ENCODE data around the gene SLC1A7.

The SLC1A7 gene

DNA sequence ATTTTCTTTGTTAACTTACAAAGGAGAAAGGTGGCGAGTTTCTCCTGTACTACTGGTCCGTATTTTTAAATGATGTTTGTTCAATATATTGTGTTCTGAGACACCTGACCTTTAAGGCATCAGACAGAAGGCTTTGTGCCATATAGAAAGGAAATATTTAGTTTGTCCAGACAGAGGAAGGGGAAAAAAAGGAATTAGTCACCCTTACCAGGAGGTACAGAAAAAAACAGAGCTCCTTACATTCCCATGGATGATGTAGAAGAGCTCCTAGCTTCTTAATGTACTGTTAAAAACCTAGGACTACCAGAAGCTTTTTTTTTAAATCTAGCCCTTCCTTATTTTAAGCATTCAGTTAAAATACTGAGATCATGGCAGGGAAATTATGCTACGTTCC, 92.9 kb downstream of the SLC1A7 start:
- DNase-seq, result no peak

DNA sequence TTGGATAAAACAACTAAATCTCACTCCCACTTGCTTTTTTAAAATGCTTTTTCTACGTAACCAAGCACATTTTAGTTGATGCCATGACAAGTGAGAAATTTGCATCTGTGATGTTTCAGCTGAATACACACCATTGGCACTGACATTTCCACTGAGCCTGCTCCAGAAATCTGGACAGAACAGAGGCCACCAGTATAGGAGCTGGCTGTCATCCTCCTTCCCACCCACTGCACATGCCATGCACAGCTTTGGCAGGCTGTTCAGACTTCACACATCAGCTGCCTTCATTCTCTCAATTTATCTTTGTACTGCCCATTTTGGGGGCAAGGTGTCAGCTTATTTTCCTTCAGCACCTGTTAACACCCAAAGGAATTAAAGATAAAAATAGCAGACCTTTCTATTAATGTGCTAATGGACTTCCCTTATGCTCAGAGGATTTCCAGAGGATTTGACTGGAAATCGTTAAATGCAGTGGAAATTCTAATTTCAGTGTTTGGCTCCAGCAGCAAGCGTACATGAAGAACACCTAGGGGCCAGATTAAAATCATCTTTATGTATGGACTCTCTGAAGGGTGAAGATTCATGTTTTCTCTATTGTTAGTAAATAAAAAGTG, 93.4 kb downstream of the SLC1A7 start:
- peak; percentile 42 for DNase-seq

- DNase-seq, result no peak
Observed at GRCh38 chr1:53047737-53048736, 94.4 kb downstream of the SLC1A7 start.

DNA sequence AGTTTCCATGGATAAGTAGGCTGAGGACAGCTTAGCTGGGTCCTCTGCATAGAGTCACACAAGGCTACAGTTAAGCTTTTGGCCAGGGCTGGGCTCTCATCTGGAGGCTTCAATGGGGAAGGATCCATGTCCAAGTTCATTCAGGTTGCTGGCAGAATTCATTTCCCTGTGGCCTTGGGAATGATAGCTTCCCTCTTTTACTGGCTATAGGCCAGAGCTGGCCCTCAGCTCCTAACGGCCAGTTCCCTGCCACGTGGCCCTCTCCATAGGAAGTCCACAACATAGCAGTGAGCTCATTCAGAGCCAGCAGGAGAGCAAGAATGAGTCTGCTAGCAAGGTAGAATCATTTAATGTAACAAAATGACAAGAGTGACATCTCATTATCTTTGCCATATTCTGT, 95.5 kb downstream of the SLC1A7 start:
- DNase-seq, result peak; percentile 34

GRCh38 chr1:53044926-53045325, 97.5 kb downstream of the SLC1A7 start:
- no peak for DNase-seq

DNA sequence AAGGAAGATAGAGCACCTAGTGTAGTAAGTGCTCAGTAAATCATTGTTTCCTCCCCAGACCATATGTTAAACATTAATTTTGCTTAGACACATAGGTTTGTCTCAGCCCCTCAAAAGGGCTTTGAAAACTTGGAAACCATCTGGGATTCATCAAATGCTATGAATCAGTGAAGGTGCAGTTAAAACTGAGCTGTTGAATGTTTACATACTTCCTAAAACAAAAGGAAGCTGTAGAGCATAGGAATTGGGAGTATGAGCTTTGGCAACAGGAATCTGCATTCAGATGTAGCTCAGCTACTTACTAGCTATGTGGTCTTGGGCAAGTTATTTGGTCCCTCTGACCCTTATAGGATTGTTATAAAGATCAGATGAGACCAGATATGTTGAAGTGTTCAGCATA, 99.2 kb downstream of the SLC1A7 start:
- DNase-seq, result no peak

- DNase-seq, result no peak
Observed at GRCh38 chr1:53038566-53038965, 103.9 kb downstream of the SLC1A7 start.
